ENCODE results near the gene ZNRD2.

DNA sequence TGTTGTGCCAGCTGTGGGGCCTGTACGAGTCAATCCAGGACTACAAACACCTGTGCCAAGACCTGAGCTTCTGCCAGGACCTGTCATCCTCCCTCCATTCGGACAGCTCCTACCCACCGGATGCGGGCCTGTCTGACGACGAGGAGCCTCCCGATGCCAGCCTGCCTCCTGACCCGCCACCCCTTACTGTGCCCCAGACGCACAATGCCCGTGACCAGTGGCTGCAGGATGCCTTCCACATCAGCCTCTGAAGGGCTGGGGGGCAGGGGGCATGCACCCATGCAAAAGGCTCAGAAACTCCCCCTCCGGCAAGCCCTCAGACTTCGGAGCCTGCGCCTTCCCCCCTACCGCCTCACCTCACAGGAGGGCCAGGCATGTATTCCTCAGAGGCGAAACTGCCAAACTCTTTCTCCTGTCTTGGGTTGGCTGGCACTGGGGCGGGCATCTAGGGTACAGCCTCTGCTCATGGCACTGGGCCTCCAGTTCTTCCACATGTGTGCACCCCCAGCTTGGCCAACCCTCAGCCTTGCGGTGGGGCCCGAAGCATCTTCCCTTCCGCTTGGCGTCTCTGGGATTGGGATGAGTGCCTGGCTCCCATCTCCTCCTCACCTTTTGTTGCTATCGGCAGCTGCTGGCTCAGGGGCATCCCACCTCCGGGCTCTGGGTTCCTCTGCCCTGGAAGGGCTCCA, 3.3 kb downstream of the ZNRD2 start:
- no peak for TF ChIP-seq POLR2A (IDR thresholded peaks at IDR 0.05; ENCODE audit: borderline replicate concordance, extremely low read depth, insufficient read depth, insufficient read length)
- no peak for TF ChIP-seq EZH2phosphoT487 (IDR thresholded peaks at IDR 0.05; ENCODE audit: borderline replicate concordance)
- TF ChIP-seq, protein P1, sequence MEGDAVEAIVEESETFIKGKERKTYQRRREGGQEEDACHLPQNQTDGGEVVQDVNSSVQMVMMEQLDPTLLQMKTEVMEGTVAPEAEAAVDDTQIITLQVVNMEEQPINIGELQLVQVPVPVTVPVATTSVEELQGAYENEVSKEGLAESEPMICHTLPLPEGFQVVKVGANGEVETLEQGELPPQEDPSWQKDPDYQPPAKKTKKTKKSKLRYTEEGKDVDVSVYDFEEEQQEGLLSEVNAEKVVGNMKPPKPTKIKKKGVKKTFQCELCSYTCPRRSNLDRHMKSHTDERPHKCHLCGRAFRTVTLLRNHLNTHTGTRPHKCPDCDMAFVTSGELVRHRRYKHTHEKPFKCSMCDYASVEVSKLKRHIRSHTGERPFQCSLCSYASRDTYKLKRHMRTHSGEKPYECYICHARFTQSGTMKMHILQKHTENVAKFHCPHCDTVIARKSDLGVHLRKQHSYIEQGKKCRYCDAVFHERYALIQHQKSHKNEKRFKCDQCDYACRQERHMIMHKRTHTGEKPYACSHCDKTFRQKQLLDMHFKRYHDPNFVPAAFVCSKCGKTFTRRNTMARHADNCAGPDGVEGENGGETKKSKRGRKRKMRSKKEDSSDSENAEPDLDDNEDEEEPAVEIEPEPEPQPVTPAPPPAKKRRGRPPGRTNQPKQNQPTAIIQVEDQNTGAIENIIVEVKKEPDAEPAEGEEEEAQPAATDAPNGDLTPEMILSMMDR (IDR thresholded peaks at IDR 0.05 in 2 of 3, conservative IDR thresholded peaks at IDR 0.05 in 1 of 3; ENCODE audit: borderline replicate concordance in 1 of 3, insufficient read depth in 1 of 3, low read depth in 2 of 3, low read length in 2 of 3), result no peak
- no peak for TF ChIP-seq POLR2AphosphoS5 (IDR thresholded peaks at IDR 0.05; ENCODE audit: low read depth, low read length)
- TF ChIP-seq SIN3A (IDR thresholded peaks at IDR 0.05; ENCODE audit: low read depth), result no peak
- TF ChIP-seq, protein P2, sequence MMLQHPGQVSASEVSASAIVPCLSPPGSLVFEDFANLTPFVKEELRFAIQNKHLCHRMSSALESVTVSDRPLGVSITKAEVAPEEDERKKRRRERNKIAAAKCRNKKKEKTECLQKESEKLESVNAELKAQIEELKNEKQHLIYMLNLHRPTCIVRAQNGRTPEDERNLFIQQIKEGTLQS (IDR thresholded peaks at IDR 0.05), result no peak
- TF ChIP-seq TCF7L2 (IDR thresholded peaks at IDR 0.05; ENCODE audit: borderline replicate concordance, extremely low read depth, insufficient read depth, insufficient read length), result no peak
- no peak for TF ChIP-seq CEBPB (IDR thresholded peaks at IDR 0.05; ENCODE audit: low read depth)
- TF ChIP-seq JUND (IDR thresholded peaks at IDR 0.05), result no peak
